ENCODE data around the gene SYNGR2.

The SYNGR2 gene

GRCh38 chr17:78168242-78168902, at the start of gene SYNGR2:
TSS of gene SYNGR2 (plus strand) at chr17:78168581. CDS start at chr17:78168617, 36 bp downstream.
- peak; percentile 94 for DNase-seq

GRCh38 chr17:78118801-78119241, 49.6 kb upstream of the SYNGR2 start:
- no peak for DNase-seq

DNA sequence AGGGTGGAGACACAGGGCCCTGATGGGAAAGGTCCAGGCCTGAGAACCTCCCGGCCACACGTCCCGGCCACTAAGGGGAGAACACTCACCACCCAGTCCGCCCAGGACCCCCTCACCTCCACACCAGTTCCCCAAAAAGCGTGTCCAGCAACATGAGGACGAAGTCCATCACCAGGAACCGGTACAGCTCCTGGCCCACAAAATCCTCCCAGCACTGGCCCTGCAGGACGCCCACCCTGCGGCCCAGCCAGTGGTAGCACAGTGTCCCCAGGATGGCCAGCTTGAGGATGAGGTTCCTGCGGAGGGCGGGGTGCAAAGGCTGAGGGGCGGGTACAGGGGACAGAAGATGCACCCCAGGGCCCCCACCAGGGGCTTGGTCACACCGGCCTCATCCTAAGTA, 47.8 kb upstream of the SYNGR2 start:
- DNase-seq = no peak

- no peak for DNase-seq
Measured at GRCh38 chr17:78120971-78121800, 47.2 kb upstream of the SYNGR2 start.

DNA sequence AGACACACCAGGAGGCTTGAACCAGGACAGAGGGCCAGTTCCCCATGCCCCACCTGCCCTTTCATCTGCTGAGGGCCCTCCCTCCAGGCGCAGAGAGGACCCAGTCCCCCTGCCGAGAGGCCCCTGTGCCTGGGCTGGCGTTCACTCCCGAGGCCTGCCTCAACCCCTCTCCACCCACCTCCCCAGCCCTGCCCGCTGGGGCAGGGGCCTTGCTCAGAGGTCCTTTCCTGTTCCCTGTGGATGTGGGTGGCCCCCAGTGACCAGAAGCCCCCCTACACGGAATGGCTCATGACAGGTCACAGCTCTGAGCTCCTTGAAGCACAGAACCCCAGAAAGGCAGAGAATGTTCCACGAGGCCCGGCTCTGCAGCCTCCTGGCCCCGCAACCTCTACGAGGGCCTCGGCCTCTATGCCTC, 46.6 kb upstream of the SYNGR2 start:
- DNase-seq = no peak

DNA sequence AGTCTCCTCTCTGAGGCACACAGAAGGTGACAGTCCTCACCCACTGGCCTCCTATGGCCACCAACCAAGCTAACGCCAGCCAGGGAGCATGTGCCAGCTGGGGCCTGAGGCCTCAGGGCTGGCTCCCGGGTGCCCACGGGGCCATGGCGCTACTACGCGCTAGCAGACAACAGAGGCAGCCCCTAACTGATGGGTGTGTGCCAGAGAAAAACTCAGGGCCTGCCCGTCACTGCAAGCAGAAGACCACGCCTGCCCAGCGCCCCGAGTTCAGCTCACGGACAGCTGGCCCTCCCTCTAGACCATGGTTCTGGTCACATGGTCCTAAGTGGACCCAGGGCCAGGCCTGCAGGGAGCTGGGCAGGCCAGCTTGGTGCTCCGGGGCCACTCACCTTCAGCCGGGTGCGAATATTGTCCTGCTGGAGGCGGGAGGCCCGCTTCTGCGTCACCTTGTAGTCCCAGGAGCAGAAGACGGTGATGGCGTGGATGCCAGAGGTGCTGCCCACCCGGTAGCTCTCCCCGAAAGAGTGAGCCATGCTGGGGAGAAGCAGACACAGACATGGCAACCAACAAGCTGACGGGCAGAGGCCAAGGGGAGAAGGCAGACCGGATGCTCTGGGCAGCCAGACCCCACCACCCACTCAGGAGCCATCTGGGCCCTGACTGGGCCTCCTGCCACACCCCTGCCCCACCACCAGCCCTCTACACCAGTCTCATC, 46.0 kb upstream of the SYNGR2 start:
- DNase-seq = no peak

- no peak for DNase-seq
Measured at GRCh38 chr17:78122931-78123249, 45.5 kb upstream of the SYNGR2 start.

GRCh38 chr17:78123258-78123929, 45.0 kb upstream of the SYNGR2 start:
- DNase-seq = no peak

GRCh38 chr17:78124081-78124835, 44.1 kb upstream of the SYNGR2 start:
- DNase-seq = no peak

GRCh38 chr17:78124836-78125137, 43.6 kb upstream of the SYNGR2 start:
- DNase-seq = no peak

GRCh38 chr17:78125138-78125913, 43.1 kb upstream of the SYNGR2 start:
- no peak for DNase-seq

GRCh38 chr17:78125976-78126894, 42.1 kb upstream of the SYNGR2 start:
- no peak for DNase-seq

DNA sequence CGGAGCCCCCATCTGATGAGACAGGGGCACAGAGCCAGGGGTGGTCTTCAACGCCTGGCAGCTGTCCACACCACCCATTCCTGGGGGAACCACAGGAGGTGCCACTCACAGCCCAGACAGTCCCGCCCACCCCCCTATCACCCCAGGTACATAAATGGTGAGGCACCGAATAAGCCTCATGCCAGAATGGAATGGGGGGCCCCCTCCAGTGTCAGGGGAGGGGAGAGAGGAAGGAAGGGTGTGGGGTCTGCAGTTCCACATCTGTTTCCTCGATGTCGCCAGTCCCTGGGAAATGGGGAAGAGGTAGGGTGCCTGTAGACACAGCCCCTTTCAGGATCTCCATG, 41.5 kb upstream of the SYNGR2 start:
- DNase-seq = no peak

DNA sequence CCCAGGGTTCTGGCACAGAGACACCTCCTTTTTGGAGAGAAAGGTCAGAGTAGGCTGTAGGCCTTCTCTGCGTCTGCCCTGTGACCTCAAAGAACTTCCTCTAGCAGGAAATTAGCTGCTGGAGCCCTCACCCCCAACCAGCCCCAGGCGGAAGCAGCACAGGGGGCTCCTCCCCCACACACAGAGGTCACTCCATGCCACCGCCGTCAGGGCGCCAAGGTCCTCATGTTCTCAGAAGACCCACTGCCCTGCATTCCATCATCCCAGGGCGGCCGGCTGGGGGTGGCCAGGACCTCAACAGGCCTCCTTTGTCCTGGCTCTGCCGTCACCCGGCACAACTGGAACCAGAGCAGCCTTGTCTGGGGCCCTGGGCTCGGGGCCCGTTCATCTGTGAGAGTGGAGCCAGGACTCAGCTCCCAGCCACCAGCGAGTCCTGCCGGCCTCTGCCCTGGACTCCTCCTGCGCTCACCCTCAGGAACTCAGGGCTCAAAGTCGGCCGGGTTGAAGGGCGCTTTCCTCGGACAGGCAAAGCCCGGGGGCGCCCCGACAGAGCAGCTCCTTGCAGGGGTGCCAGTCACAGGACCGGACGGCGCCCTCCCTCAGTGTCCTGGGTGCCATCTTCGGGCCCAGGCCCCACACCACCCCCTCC, 41.0 kb upstream of the SYNGR2 start:
- DNase-seq = peak; percentile 89

GRCh38 chr17:78127888-78128550, 40.4 kb upstream of the SYNGR2 start:
- peak; percentile 45 for DNase-seq

DNA sequence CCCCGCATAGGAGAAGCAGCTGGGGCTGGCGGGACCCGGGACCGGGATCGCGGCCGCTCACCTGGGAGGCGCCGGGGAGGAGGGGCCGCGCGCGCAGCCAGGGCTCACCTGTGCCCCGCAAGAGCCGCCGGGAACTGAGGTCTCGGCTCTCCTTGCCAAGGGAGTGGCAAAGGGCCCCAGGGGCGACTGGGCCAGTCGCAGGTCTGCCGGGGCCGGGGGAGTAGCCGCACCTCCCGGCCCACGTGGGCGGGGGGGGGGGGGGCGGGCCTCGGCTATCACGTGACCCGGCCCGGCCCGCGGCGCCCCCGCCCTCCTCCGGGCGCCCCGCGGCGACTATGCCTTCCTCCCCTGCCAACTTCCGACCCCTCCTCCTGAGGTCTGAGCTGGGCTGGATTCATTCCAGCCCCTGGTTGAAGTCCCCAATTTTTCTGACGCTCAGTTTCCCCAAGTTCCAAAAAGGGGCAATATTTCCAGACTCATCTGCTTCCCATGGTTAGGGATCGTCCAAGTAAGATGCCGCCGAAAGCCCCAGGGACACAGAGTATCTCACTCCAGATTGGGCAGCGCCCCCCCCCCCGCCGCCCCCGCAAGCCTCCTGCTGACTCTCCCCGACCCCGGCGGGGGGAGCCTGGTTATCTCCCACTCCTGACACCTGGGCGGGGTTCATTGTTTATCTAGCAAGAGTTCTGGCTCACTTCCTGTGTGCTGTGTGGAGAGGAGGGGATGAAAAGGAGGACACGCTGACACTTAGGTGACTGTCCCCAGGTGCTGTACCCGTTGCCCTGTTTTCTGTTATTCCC, 39.6 kb upstream of the SYNGR2 start, which contains the start of gene TMC6:
Gene TMC6, minus strand, starts transcription at position 205 of the 800 bp plus-strand sequence. CDS start 1,923 bp downstream, outside the sequence.
- DNase-seq = peak; percentile 92

- DNase-seq = peak; percentile 39
Measured at GRCh38 chr17:78129351-78130089, 38.9 kb upstream of the SYNGR2 start.

- no peak for DNase-seq
Measured at GRCh38 chr17:78130090-78130436, 38.3 kb upstream of the SYNGR2 start.

Data from RPMI8226 (cell line).